ENCODE data around the gene PRSS57. TPM values are rescaled to one million over a fixed set of nuclear protein-coding genes. Genes with fewer than 3 reads are reported as not detected.

PRSS57 gene
- total and polyA plus RNA-seq, 2 of the 4 experiments (the other 2 are of a cell fraction): not detected

DNA sequence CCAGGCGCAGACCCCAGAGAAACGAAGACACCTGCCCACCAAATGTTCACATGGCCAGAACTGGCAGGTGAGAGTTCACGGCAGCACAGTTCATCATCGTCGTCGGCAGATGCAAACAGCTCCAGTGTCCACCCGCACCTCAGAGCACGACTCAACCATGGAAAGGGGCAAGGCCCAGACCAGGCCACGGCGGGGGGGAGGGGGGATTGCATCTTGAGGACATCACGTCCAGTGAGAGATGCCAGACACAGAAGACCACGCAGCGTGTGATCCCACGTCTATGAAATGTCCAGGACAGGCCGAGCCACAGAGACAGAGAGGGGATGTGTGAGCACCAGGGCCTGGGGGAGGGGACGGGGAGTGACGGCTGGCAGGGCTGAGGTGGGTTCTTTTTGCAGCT is 39.6 kb downstream of the PRSS57 start:
- no peak overlapping the region for H3K4me3 ChIP-seq (ENCODE audit: insufficient read depth, low read depth, low read length)
- H3K23ac ChIP-seq (ENCODE audit: low read depth, low read length): no peak overlapping the region
- no peak overlapping the region for H2BK5ac ChIP-seq (ENCODE audit: low read depth, low read length, poor library complexity, severe bottlenecking)
- POLR2A ChIA-PET (ENCODE audit: unreplicated experiment): no interaction called here
- H3K14ac ChIP-seq (replicated peaks; ENCODE audit: low read depth, low read length): no peak overlapping the region
- no peak overlapping the region for H3K4ac ChIP-seq (ENCODE audit: low read depth, low read length)
- no peak overlapping the region for H2BK15ac ChIP-seq (ENCODE audit: low read depth, low read length)
- H4K5ac ChIP-seq (ENCODE audit: low read depth, low read length): no peak overlapping the region
- H3K79me1 ChIP-seq (ENCODE audit: low read depth in 1 of 2, low read length in 2 of 2): peaks cover 0 to 52% of the 10 kb centered on the region in 2 experiments; a peak in 3 of 4 replicates
- intact Hi-C loops (cut with micrococcal nuclease) (no loop called here), in situ Hi-C loops (cut with MboI; ENCODE audit: low sequenced_read_pairs) (no loop called here), dilution Hi-C loops (cut with HindIII; ENCODE audit: low sequenced_read_pairs, unreplicated experiment) (no loop called here)
- H3K4me1 ChIP-seq (ENCODE audit: control insufficient read depth, insufficient read depth, low read length): no peaks in the 10 kb centered on the region; the same call in 1 of the 2 replicates
- H3K27ac ChIP-seq (ENCODE audit: insufficient read depth, low read length): no peak overlapping the region
- no peaks in the 10 kb centered on the region for H3K9me1 ChIP-seq (ENCODE audit: insufficient read depth, low read length)
- no peak overlapping the region for H3K9ac ChIP-seq (ENCODE audit: low read depth, low read length)
- no peak overlapping the region for H3K18ac ChIP-seq (ENCODE audit: low read depth, low read length)
- BruUV-seq (replicated peaks): no TSS peak
- TF ChIP-seq, protein P1, sequence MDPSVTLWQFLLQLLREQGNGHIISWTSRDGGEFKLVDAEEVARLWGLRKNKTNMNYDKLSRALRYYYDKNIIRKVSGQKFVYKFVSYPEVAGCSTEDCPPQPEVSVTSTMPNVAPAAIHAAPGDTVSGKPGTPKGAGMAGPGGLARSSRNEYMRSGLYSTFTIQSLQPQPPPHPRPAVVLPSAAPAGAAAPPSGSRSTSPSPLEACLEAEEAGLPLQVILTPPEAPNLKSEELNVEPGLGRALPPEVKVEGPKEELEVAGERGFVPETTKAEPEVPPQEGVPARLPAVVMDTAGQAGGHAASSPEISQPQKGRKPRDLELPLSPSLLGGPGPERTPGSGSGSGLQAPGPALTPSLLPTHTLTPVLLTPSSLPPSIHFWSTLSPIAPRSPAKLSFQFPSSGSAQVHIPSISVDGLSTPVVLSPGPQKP (IDR thresholded peaks at IDR 0.05; ENCODE audit: borderline replicate concordance, low read depth, low read length): no peak
- TF ChIP-seq CTCF (conservative IDR thresholded peaks at IDR 0.05; ENCODE audit: low read depth, low read length) (no peak), USF2 (IDR thresholded peaks at IDR 0.05; ENCODE audit: low read depth, low read length) (no peak), FOS (IDR thresholded peaks at IDR 0.05; ENCODE audit: low read depth, low read length) (no peak), RCOR1 (IDR thresholded peaks at IDR 0.05; ENCODE audit: insufficient replicate concordance, low read length) (no peak), MAZ (IDR thresholded peaks at IDR 0.05; ENCODE audit: borderline replicate concordance, low read depth, low read length) (no peak), BHLHE40 (IDR thresholded peaks at IDR 0.05; ENCODE audit: low read depth, low read length) (no peak), SMC3 (IDR thresholded peaks at IDR 0.05; ENCODE audit: low read depth, low read length) (no peak), NFE2L2 (IDR thresholded peaks at IDR 0.05; ENCODE audit: low read depth, low read length) (no peak), POLR2A (IDR thresholded peaks at IDR 0.05; ENCODE audit: low read depth, low read length) (no peak), RAD21 (IDR thresholded peaks at IDR 0.05; ENCODE audit: low read length) (no peak), MXI1 (IDR thresholded peaks at IDR 0.05; ENCODE audit: borderline replicate concordance, low read depth, low read length) (no peak), CEBPB (IDR thresholded peaks at IDR 0.05; ENCODE audit: low read depth, low read length) (no peak), MAFK (IDR thresholded peaks at IDR 0.05; ENCODE audit: low read depth, low read length) (no peak), CHD1 (IDR thresholded peaks at IDR 0.05; ENCODE audit: low read depth, low read length) (no peak), RFX5 (IDR thresholded peaks at IDR 0.05; ENCODE audit: low read depth, low read length) (no peak)
- H4K20me1 ChIP-seq (ENCODE audit: insufficient read depth, low read length): peaks cover 85% of the 10 kb centered on the region
- H4K8ac ChIP-seq (ENCODE audit: low read depth in 2 of 2, low read length in 2 of 2): no peak overlapping the region
- no peak overlapping the region for H2AFZ ChIP-seq (replicated peaks; ENCODE audit: low read length, poor library complexity)
- no peak overlapping the region for H2BK20ac ChIP-seq (ENCODE audit: low read depth, low read length)
- DNase-seq: no peak
- H3K4me2 ChIP-seq (ENCODE audit: low read depth, low read length): no peak overlapping the region
- no peak overlapping the region for H2AK5ac ChIP-seq (ENCODE audit: low read depth, low read length)
- no peak for ATAC-seq (ENCODE audit: low read depth)
- WGBS, 2 experiments (ENCODE audit: extremely low coverage in 2 of 2, insufficient read length in 1 of 2): 85% methylated on average over 12 of the region's 17 CpGs; no CpG with 5 or more reads in 1 of the 2 experiments
- no peak overlapping the region for H4K91ac ChIP-seq (ENCODE audit: insufficient read depth, low read depth, low read length)
- H3K56ac ChIP-seq (ENCODE audit: extremely low read depth, insufficient read depth, low read length): no peak overlapping the region
- no peaks in the 10 kb centered on the region for H3K27me3 ChIP-seq (ENCODE audit: control insufficient read depth, insufficient read depth, low read length)
- no peaks in the 10 kb centered on the region for H3K9me3 ChIP-seq (ENCODE audit: control insufficient read depth, insufficient read depth, low read length)
- H2BK120ac ChIP-seq (ENCODE audit: low read depth, low read length): no peak overlapping the region
- peaks cover 29% of the 10 kb centered on the region for H3K36me3 ChIP-seq (ENCODE audit: control insufficient read depth, insufficient read depth, low read length)
- CTCF ChIA-PET: interaction anchor here (0.6 kb wide), 1 partner anchor 72 kb away, joined by 4 read pairs; no protein-coding TSS in a partner anchor
- H2AK9ac ChIP-seq (replicated peaks; ENCODE audit: low read depth, low read length, poor library complexity): no peak overlapping the region

All from IMR-90 (cell line).